SKM-1 treated with dmso at 0.1 percent for 144 hours (cell line): ENCODE results near the gene APCDD1L.
"Not testable (repeated sequence)": the region's sequence is repeated elsewhere in the genome, so short reads cannot be mapped to it uniquely, and the experiment has no call there.

Experiments
- DNase-seq: peaks from one replicate; lab custom pipeline; 2025; ENCODE audit not compliant: unreplicated experiment; lab: John Stamatoyannopoulos, UW

The APCDD1L gene

DNA sequence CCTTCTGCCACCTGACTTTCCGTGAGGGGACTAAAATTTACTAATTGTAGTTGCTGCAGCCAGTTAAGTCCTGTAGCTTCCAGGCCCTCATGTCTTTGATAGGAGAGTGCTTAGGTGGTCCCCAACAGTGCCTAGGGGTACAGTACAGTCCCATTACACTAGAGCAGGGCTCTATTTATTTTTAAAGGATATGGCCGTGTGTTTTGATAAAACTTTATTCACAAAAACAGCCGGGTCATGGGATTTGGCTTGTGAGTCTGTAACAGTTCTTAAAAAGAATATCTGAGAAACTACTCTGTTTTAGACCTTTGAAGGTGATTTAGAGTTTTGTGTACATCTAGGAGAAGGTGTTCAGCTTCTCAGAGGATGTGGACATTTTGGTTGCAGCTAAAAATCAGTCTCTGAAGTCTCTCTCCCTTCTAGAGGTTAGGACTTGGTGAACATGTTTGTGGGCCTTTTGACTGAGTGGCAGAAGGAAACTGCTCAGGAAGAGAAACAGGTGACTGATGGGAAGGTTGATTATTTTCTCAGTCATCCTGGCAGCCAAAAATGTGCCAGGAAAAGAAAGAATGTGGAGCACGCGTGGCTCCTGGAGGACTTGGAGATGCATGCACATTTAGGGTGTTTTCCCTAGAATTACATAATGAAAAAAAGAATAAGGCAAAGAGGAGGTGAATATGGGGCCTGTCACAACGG is 68.8 kb downstream of the APCDD1L start:
- DNase-seq: no peak

DNA sequence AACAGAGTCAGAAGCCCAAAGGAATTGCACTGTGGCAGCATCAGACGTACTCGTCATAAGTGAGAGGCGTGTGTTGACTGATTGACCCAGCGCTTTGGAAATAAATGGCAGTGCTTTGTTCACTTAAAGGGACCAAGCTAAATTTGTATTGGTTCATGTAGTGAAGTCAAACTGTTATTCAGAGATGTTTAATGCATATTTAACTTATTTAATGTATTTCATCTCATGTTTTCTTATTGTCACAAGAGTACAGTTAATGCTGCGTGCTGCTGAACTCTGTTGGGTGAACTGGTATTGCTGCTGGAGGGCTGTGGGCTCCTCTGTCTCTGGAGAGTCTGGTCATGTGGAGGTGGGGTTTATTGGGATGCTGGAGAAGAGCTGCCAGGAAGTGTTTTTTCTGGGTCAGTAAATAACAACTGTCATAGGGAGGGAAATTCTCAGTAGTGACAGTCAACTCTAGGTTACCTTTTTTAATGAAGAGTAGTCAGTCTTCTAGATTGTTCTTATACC is 70.4 kb downstream of the APCDD1L start:
- no peak for DNase-seq

DNA sequence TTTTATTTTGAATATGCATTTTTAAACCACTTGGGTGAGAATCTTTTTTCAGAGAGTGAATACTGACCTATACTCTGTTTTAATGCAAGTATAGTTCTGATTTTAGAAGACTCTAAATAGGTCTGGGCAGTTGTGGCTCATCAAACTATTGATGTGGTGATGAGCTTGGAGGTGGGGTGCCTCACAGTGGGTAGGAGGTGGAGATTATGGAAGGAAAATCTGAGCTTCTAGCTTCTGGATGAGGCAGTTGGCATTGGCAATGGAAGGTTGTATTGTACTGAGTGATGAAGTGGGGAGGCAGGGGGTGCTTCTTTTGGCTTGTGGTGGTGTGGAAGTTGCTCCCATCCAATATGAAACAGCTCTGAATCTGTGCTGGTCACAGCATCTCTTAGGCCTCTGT is 73.5 kb downstream of the APCDD1L start:
- no peak for DNase-seq

DNA sequence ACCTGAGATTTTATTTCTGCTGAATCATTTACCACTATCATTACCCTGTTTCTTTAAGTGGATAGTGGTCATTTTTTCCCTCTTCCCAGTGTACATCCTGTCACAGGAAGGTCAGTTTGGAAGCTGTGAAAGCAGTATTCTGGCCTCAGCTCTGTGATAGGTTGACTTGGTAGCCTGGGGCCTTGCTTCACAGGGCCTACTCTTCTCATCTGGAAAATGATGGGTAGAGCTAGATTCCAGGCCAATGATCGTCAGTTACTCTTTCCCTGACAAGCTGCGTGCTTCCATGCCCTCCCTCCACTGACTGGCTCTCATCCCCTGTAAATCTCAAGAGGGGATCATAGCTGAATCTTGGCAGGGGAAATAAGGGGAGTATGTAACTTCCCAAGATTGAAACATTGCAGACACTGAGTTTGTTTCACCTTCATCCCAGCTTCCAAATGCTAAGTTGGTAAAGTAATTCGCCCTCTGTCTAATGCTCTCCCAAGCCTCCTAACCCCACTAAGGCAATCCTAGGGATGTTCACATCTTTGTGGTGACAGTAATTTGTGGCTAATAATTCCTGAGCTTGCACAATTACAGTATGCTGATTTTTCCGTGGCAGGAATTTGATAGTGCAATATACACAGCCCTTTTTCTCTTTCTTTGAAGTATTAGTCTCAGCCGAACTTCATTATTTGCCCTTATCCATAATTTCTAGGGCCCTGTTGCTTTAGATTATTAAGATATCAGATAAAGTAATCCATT is 75.0 kb downstream of the APCDD1L start:
- DNase-seq: no peak

DNA sequence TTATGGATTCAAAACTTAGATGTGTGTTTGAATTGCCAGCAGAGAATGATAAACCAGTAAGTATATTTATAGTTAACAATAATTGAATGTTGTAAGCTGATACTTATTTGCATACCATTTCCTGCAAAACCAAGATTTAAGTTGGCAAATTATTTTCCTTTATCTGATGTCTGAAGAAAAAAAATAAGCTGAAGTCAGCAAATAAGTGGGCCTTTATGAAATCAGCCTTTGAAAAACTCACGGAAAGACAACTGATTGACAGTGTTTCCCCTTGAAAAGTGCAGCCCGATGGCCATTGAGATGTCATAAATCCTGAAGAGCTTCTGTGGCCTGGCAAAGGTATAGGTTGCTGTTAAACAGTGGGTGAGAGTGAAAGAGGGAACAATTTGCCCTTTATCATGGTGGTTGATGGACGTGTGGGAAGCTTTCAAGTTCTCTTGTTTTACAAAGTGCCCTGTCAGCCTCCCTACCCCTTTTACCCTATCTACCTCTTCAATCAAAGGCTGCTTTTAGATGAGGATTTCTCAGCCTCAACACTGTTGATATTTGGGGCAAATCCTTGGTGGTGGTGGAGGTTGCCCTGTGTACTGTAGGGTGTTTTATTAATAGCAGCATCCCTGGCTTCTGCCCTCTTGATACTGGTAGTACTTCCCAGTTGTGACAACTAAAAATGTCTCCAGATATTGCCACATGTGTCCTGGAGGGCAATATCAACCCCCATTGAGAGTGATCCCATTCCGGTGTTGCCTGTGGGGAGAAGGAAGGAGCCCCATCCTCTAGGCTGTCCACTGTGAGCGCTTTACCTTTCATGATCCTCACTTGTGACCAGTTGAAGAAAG is 76.0 kb downstream of the APCDD1L start:
- DNase-seq: no peak

DNA sequence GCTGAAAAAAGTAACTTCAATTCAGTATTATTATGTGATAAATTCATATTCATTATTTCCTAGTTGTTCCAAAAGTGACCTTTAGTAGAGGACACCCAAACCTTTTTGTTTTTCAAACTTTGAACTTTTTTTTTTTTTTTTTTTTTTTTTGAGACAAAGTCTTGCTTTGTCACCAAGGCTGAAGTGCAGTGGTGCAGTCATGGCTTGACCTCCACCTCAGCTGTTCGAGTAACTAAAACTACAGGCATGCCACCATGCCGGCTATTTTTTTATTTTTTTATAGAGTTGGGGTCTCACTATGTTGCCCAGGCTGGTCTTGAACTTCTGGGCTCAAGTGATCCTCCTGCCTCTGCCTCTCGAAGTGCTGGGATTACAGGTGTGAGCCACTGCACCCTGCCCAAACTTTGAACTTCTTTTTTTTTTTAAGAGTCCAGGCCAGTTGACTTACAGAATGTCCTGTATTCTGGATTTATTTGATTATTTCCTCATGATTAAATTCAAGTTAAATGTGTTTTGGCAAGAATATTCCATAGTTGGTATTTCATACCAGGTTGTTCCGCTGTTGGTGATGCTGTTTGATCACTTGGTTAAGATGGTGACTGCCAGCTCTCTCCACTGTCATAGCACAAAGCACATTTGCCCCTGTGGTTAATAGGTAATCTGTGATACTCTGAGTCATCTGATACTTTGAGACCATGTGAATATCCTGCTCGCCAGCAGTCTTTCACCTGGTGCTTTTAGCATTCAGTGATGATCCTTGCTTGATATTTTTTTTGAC is 78.1 kb downstream of the APCDD1L start:
- DNase-seq: no peak

DNA sequence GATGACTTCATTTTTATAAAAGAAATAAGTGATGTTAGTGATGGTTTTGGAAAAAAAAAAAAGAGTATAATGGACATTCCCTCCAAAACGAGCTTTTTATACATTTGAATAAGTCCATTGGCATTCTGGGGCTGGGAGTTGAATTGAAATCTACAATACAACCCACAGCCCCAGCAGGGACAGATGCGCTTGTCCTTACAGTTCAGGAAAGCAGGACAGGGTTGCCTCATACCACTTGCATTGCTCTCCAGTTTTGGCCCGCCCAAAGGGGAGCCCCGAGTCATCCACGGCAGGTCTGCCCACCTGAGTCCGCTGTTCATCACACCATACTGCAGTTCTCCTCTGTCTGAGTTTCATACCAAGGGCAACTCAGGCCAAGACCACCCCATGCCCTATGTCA is 80.0 kb downstream of the APCDD1L start:
- DNase-seq: no peak

DNA sequence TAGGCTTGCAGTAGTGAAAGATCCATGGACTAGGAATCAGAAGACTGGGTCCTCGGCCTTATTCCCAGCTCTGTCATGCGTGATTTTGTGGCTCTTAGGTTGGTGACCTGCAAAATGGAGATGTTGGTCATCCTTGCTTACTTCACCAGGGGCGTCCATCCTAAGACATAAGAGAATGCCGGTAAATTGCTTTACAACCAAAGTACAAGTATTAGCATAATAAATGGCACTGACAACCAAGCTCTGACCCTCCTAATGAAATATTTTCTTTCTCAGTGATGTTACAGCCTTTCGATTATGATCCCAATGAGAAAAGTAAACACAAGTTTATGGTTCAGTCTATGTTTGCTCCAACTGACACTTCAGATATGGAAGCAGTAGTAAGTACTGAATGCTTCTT is 80.9 kb downstream of the APCDD1L start:
- no peak for DNase-seq

DNA sequence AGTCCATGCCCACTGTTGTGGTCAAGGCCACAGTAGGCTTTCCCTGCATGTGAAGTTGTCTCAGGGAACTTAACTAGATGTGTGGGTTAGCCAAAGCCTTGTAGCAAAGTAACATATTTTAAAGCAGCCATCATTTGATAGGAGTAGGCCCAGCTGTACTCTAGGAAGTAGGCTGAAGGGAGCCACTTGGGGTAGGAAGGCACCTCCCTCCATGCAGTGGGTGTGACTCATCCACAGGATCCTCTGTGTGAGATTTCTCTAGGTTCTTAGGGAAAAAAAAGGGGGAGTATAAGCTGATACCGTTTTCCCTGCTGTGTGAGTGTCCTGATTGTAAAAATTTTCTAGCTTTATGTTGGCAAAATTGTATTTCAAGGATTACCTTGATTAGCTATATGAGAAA is 81.4 kb downstream of the APCDD1L start:
- DNase-seq: no peak

DNA sequence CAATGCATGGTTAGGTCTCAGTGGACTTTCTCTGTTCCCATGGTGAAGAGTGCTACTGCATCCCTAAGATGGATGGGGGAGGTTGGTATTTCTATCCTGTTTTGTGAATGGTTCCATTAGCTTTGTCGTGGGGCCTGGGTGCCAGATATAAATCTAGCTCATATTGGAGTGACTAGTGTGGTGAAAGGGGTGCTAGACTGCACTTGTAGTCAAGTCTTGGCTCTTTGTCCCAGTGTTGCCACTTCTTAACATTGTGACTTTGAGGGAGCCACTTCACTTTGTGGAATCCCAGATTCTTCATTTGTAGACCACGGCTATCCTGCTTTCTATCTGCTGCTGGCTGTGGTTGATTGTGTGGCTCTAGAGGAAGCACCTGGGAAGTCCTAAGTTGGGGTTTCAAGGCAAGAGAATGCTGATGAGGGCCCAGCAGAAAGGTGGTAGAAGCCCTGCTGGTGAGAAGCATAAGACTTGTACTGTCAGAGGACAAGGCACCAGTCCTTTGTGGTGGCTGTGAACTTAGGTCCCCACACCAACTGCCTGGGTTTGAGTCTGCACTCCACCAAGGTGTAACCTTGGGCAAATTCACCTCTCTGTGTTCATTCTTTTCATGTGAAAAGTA is 82.1 kb downstream of the APCDD1L start:
- DNase-seq: no peak

DNA sequence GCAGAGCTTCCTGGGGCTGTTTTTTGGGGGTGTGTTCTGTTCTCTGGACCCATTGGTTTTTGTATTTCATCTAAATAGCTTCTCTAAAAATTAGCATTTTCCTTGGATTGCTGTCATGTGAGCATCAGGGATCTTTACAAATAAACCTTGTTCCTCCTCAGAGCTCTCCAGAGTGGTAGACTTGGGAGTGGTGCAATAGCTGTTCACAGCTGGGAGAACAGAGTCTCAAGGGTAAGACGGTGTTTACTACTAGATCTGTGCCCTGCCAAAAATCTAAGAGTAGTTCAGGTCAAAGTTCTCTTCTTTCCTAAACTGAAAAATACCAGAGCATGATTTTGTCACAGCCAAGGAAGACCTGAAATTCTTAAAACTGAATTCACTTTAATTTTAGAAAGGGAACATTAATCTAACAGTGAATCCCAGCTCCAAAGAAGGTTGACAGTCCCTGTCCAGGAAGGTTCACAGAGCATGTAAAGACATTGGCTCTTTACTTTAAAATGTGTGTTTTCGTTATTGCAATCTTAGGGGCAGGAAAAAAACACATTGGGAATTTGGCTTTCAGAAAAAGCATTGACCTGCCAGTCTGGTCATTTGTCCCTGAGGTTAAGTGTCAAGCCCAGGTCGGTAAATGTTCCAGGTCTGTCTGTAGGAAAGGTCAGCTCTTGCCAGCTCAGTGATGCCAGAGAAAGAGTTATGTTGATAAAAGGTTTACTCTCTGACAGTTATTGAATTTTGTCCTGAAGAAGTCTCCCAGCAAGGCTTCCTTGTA is 82.8 kb downstream of the APCDD1L start:
- DNase-seq: no peak

DNA sequence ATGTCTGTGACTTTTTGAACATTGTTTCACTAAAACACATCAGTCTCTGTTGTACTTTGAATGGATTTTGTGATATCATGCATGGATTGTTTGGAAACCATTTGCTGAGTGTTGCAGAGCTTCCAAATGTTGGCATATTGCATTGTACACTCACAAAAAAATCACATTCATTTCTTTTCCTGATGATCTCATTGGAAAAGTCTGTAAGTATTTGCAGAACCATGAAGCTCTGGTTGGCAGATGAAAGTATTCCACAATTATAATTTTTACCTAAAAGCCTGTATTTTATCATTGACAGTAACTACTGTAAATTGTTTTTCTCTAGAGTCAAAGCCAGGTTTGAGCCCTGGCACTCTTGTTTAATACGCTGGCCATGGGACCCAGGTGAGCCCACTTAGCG is 84.1 kb downstream of the APCDD1L start:
- no peak for DNase-seq

DNA sequence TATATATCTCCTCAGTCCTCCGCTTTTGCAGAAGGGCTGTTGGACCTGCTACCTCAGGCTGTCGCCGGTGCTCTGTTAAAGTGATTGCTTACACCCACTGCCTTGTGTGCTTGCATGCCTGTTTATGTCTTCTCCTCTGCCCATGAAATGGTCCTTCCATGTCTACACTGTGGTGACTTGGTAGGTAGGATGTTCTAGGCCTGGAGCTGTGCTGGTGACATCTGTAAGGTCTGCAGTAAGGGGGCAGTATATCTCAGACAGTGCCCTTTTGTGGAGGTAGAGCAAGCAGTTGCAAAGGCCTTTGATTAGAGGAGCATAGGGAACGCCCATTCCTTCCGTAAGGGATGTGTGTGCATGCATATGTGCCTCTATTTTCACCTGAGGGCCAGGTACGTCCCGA is 85.9 kb downstream of the APCDD1L start:
- no peak for DNase-seq

DNA sequence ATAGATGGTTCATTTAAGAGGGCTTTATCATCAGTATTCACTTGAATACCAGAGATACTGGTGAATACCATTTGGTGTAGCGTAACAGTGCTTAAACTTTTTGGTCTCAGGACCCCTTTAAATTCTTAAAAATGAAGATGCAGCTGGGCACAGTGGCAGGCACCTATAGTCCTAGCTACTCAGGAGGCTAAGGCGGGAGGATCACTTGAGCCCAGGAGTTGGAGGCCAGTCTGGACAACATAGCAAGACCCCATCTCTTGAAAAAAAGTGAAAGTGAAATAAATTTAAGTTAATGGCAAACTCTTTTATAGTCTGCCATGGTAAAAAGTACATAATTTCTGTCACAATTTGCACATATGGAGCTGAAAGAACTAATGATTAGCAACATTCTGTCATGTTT is 86.8 kb downstream of the APCDD1L start:
- no peak for DNase-seq

DNA sequence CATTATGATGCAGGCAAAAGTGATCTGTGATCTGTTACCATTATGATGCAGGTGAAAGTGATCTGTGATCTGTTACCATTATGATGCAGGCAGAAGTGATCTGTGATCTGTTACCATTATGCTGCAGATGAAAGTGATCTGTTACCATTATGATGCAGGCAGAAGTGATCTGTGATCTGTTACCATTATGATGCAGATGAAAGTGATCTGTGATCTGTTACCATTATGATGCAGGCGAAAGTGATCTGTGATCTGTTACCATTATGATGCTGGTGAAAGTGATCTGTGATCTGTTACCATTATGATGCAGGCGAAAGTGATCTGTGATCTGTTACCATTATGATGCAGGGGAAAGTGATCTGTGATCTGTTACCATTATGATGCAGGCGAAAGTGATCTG is 87.6 kb downstream of the APCDD1L start:
- not testable (repeated sequence) for DNase-seq

DNA sequence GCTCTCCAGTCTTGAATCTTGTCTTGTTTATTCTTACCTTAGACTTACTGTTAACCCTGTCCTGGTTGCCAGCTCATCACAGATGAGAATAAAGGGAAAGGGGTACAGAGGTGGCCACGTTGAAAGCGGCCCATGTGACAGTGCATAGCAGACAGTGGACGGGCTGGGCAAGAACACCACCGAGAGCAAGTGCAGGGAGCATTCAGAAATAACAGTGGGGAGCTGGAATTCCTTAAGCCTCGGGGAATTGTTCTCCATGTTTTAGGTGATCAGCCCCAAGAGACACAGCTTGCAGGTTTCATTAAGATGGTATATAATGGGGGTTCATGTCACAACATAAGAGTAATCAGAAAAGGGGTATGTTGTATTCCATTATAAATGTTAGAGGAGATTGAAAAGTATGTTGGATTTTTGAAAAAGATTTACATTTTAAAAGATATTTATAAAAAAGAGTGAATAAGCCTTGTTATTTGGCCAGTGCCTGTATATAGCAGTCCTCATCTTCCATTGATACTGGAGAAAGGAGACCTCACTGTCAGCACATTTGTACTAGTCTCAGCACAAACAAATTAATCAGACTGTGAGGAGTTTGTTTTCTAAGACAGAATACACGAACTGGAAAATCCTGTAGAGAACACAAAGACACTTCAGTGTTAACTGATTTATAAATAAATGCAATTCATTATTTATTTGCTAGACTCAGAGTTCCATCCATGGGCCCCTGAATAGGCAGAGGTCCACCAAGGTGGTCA is 90.8 kb downstream of the APCDD1L start:
- no peak for DNase-seq

DNA sequence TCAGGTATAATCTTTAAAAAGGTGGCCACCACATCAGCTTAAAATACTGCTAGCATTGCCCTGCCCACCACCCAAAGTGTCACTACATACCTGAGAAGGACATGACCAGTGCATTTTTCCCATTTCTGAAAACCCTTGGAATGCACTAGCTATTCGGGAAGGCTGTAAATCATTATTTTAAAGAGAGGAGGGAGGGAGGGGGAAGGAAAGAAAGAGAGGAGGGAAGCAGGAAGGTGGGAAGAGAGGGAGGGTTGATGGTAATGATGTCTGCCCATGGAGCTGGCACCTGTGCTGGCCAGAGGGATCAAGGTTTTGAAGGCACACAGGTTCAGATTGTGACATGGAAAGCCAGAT is 93.7 kb downstream of the APCDD1L start:
- no peak for DNase-seq

DNA sequence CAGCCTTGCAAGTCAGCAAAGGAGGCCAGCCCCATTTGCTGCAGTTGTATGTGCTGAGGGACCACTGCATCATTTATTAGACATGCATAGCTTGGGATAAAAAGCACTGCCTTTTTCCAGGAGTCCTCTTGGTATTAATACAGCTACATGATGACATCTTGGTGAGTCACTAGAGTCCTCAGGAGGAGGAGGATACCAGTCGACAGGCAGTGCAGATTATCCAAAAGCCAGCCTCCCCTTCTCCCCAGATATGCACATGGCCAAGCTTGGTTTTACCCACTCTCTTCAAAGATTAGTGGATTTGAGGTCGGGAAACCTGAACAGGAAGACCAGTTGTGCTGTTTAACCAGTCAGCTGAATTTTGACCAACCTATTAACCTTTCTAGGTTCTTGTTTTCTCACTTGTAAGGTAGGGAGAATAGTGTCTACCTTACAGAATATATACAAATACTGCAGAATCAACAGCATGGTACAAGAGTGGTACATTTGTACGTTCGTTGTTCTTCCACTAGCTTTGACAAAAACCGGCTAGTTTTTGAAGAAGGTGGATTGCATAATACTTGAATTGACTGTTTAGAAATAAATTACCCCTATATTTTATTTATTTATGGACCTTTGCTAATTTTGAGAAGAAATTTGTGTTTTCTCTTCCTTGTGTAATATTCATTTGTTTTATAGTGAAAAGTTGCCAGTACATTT is 94.3 kb downstream of the APCDD1L start:
- DNase-seq: no peak
